HG03558 (cell line): ENCODE measurements around the gene PHF1.

Experiments used
- ATAC-seq: cut with Tn5 transposase; IDR thresholded peaks from one replicate; pipeline ENCODE4 v1.9.1; 2021; ENCODE audit warnings: moderate number of reproducible peaks; ENCODE audit not compliant: unreplicated experiment; ENCODE audit errors: extremely low read depth

The PHF1 gene

DNA sequence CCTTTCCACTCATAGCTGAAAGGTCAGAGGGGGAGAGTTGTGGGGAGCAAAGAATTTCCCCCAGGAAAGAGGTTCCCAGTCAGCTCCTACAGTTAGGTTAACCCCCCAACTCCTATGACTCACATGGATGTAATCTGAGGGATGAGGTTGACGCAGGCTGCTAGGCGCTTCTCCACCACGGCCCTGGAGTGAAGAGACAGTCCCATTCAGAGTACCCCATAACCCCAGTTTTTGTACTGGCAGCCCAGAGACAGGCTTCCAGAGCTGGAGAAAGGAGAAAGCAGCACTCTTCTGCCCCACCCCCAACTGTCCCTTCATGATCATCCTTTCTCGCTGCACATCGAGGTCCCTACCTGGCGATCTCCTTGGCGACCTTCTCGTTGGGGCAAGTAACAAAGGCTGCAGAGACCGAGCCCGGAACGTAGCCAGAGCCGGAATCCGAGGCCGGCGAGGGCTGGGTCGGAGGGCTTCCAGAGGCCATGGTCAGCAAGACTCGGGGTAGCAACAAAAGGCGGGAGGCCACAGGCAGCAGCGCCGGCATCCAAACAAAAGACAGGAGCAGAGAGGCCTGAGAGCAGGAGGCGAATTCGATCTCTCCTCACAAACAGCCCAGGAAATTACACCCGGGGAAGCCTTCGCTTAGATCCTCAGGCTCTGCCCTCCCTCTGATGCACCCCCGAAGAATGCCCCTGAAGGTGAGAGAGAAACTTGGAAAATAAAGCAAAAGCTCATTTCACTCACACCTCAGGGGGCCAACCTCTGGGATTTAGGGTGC, 6.5 kb downstream of the PHF1 start:
- ATAC-seq: no peak

DNA sequence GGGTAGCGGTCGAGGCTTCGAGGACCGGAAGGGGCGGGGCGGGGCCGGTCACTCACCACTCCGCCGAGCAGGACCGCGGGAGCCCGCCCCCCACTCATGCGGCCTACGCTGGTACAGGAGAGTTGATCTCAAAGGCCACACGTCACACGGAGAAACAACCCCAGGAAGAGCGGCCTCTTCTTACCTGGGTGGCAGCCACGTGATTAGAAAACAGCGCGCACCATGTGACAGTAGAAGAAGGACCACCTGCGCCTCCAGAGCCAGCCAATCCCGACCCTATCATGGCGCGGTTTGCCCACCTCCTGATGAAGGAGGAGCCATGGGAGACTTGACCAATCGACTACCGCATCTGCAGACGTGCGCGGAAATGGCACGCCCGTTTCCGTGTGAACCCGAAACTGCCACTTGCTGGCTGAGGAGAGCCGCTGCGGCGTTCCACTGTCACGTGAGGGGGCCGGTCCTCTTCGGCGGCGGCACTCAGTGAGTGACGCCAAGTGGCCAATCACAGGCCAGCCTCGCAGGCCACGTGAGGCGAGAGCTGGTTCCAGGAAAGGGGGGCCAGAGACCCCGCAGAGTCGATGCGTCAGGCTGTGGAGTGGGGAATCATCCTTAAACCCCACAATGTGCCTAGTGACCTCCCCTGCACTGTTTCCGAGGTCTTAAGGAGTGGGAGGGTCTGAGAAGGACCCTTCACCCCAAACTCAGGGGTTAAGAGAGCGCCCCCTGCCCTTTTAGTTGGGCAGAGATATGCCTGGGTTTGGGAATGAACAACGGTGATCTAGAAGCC, 7.3 kb downstream of the PHF1 start, which contains the start of gene CUTA:
CUTA (minus strand) TSS at position 205 of the 787 bp plus-strand sequence; CDS start at position 98, 107 bp downstream.
- peak; percentile 55 for ATAC-seq

DNA sequence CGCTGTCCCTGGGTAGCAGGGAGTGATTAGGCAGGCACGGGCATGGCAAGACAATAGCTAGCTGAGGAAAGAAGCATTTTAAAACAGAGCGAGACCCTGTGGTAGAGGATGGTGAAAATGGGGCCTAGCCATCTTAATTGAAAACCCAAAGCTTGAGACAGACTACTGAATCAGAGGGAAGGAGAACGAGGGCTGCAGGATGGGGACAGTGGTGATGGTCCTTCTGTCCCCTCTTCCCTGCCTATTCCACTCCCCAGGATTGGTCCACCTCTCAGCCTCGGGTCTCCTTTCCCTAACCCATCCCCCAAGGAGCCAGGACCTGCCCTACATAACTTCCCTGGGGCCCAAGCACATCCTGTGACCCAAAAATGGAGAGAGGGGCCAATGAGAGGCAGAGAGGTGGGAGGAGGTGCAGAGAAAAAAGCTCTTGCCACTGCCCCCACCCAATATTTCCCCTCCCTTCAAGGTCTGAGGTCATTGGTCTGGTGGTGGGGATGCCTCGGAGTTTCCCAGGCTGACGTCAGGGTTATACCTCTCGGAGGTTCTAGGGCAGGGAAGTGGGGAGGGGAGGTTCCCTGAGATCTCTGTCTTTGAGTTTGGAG, 8.0 kb downstream of the PHF1 start:
- no peak for ATAC-seq

DNA sequence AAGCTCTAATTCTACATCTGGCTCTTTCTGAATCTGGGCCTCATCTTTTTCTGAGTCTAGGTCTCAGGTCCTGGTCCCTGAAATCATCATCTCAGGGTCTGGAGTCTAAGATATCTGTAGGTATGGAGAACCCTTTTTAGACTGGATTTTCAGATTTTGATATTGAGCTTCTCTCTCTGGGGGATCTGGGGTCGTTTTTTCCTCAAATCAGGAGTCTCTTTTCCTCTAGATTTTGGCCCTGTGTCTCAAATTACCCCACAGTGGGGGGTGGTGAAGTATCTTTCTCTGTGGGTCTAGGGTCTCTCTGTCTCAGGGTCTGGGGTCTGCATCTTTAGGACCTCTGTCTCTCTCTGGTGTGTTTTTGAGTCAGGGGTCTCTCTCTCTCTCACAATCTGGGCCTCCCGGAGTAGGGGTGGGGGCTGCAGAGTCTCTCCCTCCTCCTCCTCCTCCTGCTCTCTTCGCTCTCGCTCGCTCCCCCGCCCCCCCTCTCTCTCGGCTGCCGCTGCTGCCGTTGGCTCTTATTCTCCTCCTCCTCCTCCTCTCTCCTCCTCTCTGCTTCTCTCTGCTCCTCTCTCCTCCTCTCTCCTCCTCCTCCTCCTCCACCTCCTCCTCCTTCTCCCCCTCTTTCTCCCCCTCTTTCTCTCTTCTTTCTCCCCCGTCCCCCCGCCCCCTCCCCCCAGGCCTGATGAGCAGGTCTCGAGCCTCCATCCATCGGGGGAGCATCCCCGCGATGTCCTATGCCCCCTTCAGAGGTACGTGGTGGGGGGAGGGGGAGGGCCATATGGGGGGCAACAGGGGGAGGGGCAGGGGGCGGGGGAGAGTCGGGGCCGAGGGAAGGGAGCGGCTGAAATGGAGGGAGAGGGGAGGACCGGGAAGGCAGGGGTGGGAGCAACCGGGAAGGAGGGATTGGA, 9.0 kb downstream of the PHF1 start, which contains the start of gene SYNGAP1:
SYNGAP1 (plus strand) TSS at position 486 of the 911 bp plus-strand sequence; CDS start at position 686, 200 bp downstream.
- no peak for ATAC-seq

DNA sequence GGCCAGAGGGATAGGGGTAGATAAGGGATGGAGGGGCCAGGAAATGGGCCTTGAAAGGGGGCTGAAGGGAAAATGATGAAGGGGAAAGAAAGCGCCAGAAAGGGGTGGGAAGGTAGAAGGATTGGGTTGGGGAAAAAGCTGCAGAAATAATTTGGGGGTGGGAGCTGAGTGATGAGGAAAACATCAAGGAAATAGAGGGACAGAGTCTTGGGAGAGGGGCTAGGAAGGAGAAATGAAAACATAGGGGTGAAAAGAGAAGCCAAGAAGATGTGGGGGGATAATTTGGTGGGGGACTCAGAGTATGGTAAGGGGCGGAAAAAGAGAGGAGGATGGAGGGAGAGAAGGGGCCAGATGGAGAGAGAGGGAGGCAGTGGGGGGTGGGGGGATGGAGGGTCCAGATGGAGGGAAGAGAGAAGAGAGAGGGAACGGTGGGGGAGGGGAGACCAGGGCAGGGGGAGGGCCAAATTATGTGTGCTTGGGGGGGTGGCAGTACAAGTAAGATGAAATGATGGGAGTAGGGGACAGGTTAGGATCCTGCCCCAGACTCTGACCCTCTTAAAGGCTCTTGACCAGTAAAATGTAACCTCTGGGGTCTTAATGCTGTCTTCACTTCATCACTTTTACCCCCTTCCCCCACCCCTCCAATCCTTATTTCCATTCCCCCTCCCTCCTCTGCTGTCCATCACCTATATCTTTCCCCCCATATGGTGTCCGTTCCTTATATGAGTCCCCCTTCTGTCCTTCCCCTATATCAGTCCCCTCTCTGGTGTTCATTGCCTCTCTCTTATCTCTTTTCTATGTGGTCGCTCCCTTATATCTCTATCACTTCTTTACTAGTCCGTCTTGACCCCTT, 9.9 kb downstream of the PHF1 start:
- no peak for ATAC-seq

DNA sequence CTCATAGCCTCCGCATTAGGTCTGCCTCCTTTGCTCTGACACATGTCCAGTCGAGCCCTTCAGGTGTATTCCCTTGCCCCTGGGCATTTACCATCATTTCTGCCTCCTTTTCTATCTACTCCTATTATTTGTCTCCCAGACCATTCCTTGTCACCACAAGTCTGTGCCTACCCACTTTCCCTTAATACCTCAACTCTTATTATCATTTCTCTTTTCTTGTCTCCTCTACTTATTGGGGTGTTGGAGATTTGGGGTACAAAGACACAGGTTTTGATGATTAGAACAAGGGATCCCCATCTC, 10.5 kb downstream of the PHF1 start:
- ATAC-seq: no peak

DNA sequence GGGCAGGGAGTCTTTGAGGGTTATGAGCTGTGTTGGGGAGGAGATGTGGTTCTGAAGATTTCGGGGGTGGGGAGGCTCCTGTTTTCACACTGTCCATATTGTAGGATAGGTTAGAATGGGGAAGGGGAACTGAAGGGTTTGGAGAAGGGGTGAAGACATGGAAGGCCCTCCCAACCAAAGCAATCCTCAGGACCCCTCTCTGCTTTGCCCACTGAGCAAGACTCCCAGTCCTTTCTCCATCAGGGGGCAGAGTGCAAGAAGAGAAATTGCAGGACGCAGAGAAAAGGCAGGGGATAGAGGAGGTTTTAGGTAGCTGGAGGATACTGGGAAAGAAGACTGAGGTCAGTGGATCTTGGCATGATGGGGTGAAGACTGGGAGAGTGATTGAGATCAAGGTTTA, 13.0 kb downstream of the PHF1 start:
- ATAC-seq: no peak

DNA sequence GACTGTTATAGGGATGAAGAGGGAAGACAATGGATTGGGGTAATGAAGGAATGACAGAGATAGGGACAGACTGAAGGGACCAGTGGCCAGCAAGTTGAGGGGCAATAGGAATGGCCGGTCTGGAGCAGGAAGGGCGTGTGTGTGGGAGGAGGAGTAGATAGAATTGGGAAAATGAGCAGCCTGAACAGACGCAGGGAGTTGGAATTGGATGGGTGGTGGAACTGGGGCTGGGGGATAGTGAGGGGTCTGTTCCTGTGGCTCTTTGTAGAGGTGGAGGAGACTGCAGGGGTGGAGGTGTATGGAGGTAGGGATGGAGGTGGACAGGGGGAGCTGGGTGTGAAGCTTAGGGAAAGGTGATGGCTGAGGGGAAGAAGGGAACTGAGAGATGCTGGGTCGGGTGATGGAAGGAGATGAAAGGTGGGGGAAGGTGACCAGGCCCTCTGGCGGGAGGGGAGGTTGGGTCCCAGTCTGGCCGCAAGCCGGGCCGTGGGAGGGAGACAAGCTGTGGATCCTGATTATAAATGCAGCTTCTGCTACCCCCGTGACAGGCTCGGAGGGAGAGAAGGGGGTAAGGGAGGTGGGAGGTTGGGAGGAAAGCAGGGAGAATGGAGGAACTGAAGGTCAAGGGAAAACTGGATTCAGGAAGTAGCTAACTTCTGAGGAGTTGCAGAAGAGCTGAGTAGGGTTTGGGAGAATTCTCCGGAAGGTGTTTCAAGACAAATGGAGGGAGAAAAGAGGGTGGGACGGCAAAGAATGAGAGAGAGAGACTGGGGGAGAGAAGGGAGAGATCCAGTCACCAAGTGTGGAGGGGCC, 14.2 kb downstream of the PHF1 start:
- ATAC-seq: no peak

DNA sequence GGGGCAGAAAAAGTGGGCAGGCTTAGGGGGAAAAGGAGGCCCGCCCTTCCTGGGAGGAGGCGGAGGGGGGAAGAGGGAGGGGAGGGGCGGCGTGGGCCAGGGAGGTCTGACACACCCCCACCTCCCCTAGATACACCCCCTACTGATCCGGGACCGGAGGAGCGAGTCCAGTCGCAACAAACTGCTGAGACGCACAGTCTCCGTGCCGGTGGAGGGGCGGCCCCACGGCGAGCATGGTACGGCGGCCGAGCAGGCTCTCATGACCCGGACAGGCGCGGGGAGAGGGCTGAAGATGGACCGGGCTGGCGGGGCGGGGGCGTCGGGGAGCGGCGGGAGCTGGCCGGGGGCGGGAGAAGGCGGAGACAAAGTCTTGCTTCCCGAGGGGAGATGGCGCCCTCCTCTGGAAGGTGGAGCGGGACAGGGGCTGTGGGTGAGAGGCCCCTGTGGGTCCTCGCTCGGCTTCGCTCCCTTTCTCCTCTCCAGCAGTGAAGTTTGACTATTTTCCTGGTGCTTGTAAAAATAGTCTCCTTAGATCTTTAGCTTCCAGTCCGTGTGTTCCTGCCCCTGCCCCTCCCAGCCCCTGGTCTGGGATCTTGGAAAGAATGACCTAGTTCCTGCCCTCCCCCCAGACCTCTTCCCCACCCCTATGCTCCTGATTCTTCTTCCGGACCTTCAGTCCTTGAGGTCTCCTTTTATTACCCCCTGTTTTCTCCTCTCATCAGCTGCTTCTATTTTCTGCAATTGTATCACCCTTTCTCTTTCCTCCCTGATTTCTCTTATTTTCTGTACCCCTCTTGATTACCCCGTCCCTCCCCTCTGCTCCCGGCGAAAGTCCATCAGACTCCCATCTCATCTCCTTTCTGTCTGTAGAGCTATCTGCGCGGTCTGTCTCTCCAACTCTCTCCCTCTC, 15.1 kb downstream of the PHF1 start:
- ATAC-seq: no peak

DNA sequence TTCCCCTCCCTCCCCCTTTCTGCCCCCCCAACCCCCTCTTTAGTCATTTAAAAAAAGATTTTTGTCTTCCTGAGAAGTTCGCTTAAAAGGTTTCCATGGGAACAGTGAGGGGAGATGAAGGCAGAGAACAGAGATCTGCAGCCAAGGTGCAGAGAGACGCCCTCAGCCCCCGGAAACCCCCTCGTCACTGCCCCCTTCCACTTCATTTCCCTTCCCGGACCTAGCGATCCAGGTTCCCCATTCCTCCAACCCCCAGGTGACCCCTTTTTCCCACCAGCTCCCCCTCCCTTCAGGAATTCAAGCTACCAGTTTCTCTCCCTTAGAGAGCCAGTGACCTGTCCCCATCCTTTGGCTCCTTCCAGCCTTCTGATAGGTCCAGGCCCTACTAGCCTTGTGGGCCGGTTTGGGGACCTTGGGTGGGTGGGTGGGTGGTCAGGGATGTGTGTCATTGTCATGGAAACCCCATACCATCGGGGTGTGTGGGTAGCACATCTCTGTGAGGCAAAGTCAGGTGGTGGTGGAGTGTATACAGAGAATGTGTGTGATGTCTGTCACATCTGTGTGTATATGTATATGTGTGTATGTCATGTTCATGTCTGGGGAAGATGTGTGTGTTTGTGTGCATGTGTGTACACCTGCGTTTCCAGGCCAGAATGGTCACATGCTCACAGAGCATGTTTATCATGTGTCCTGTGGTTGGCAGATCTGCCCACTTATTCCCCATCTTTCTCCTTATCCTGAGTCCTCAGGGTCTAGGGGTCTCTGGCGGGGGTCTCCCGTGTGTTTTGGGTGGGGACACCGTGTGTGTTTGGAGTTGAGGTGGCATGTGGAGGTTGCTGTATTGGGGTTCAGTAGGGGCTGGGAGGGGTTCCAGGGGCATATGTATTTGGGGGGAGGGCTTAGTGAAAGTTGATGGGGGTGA, 16.0 kb downstream of the PHF1 start:
- no peak for ATAC-seq

DNA sequence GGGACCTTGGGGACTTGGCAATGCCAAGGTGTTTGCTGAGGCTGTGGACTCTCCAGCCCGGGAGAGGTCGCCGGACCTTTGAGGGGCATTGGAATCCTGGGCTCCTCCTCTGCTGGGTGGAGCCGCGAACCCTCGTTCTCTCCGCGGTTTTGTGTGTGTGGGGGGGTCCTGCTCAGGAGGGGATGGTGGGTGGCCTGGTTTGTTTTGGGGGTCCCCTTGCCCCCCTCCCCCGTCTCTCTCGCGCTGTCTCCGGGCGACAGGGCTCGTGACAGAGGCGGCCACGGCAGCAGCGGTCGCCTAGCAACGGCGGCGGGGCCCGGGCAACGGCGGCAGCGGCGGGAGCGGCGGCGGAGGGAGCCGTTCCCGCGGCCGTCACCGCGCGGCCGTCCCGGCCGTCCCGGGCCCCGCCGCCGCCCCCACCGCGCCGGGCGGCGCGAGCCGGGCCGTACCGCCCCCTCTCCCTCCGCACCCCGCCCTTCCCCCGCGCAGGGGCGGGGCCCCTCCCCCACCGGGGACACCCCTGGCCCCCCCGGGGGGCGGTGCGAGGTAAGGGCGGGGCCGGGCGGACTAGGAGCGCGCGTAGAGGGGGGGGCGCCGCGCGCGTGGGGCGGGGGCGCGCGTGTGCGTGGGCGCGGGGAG, 16.9 kb downstream of the PHF1 start:
- no peak for ATAC-seq

DNA sequence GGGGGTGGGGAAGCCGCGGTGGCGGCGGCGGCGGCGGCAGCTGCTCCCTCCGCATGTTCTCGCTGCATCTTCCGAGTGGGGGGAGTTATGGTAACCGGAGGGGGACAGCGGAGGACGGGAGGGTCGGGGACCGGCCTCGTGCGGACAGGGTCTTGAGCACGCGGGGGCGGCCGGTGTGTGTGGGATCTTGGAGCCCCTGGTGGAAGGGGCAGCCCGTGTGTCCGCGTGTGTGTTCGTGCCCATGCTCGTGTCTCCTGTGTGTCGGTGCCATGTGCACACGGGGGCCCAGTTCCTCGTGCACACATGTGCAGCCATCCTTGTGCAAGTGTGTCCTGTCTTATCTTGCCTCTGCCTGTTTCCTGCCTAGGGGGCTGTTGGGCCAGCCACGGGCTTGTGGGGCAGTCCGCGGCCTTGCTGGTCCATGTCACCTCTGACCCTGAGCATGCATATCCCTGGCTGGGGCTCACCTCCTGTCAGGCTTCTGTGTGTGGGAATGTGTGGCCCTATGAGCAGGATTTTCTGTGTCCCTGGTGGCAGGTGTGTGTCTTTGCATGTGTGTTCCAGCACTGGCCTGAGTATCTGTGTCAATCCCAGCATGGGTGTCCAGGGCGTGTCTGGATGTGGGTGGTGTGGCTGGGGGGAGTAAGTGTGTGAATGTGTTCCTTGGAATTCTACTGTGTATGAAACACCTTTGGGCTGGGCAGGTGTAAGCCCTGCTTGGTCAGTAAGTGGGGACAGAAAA, 17.6 kb downstream of the PHF1 start:
- no peak for ATAC-seq

DNA sequence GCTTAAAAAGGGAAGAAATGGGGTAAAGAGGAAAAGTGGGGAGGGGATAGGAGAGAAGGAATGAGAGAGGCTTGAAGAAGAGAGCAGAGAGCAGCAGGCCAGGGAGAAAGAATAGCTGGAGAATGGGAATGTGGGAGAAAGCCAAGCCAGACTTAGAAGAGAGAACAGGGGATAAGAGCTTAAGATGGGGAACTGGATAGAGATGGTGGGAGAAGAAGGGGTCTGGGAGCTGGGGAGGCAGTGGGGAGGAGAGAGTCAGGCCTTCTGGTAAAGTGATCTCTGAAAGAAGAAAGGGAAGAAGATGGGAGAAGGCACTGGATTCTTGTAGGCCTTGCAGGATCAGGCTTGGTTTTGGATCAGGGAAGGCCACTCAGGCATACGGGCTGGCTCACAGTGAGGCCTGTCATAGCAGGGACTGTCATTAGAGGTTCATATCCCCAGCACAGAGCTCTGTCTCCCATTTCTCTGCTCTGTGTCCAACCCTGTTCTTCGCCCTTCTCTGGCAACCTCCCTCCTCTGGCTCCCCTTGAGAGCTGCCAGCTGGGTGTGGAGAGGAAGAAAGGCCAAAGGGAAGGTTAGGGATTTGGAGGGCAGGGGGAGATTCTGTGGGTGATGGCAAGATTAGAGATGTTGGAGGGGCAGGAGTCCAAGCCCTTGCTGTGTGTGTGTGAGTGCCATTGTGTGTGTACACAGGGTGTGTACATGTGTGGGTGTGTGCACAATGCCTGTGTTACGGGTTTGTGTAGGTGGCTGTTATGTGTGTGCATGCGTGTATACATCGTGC, 18.3 kb downstream of the PHF1 start:
- ATAC-seq: no peak

DNA sequence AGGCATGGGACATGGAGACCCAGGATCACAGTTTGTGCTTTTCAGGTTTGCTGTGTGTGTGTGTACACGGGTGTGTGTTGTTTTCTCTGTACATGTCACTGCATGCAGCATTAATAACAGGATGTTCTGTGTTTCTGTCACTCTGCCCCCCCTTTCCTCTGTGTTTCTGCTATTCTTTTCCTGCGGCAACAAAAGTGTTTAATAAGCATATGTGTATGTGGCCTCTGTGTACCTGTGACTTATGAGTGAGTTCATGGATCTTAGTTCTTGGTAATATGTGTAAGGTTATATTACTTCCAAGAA, 18.9 kb downstream of the PHF1 start:
- no peak for ATAC-seq

DNA sequence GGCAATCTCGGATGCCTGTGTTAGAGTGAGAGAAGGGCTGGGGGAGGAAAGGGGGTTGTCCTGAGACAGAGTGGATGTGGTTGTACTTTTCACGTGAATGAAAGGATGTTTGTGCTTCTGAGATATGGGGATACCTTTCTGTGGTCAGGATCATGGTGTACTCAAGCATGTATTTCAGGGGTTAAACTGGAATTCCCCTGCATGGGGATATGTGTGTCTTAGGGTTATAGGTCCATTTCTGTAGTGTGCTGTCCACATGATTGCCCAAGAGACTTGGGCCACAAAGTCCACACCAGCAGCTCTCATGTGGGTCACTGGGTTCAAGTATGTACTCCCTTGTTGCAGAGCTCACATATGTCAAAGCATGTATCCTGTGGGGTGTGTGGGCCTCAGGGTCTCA, 19.5 kb downstream of the PHF1 start:
- ATAC-seq: no peak
